ENCODE results near the gene FAM90A1. TPM values are rescaled to one million over a fixed set of nuclear protein-coding genes. Genes with fewer than 3 reads are reported as not detected.
"Not testable (repeated sequence)": the region's sequence is repeated elsewhere in the genome, so short reads cannot be mapped to it uniquely, and the experiment has no call there.

FAM90A1 gene
- total RNA-seq (ENCODE audit: low replicate concordance) = not detected in 2 replicates

- H3K4me3 ChIP-seq (ENCODE audit: low read depth, low read length) = peak within 1 kb of the TSS; percentile 35
- DNase-seq (ENCODE audit: low read depth) = not testable (repeated sequence)
These were observed at the start of gene FAM90A1 for GRCh38 chr12:8226992-8227731. FAM90A1 (minus strand) TSS chr12:8227618; CDS start chr12:8224832, 2,786 bp downstream.

- DNase-seq (ENCODE audit: low read depth); H3K4me3 ChIP-seq (ENCODE audit: low read depth, low read length): not testable (repeated sequence)
These were observed 49.0 kb upstream of the FAM90A1 start for GRCh38 chr12:8276397-8276796.

GRCh38 chr12:8266706-8267105, 39.3 kb upstream of the FAM90A1 start:
- H3K4me3 ChIP-seq (ENCODE audit: low read depth, low read length); DNase-seq (ENCODE audit: low read depth): not testable (repeated sequence)

GRCh38 chr12:8264236-8264635, 36.8 kb upstream of the FAM90A1 start:
- DNase-seq (ENCODE audit: low read depth); H3K4me3 ChIP-seq (ENCODE audit: low read depth, low read length): not testable (repeated sequence)

GRCh38 chr12:8261111-8261554, 33.7 kb upstream of the FAM90A1 start:
- DNase-seq (ENCODE audit: low read depth); H3K4me3 ChIP-seq (ENCODE audit: low read depth, low read length): not testable (repeated sequence)

GRCh38 chr12:8256356-8256755, 28.9 kb upstream of the FAM90A1 start:
- not testable (repeated sequence) for H3K4me3 ChIP-seq (ENCODE audit: low read depth, low read length); DNase-seq (ENCODE audit: low read depth)

- H3K4me3 ChIP-seq (ENCODE audit: low read depth, low read length); DNase-seq (ENCODE audit: low read depth): not testable (repeated sequence)
These were observed 27.3 kb upstream of the FAM90A1 start for GRCh38 chr12:8254705-8255104.

GRCh38 chr12:8252056-8252818, 24.8 kb upstream of the FAM90A1 start:
- H3K4me3 ChIP-seq (ENCODE audit: low read depth, low read length); DNase-seq (ENCODE audit: low read depth): not testable (repeated sequence)

GRCh38 chr12:8251616-8252015, 24.2 kb upstream of the FAM90A1 start:
- H3K4me3 ChIP-seq (ENCODE audit: low read depth, low read length); DNase-seq (ENCODE audit: low read depth): not testable (repeated sequence)

- not testable (repeated sequence) for H3K4me3 ChIP-seq (ENCODE audit: low read depth, low read length)
- peak; percentile 2 for DNase-seq (ENCODE audit: low read depth)
These were observed 19.6 kb upstream of the FAM90A1 start for GRCh38 chr12:8246941-8247535.

GRCh38 chr12:8243682-8244161, 16.3 kb upstream of the FAM90A1 start:
- DNase-seq (ENCODE audit: low read depth) = not testable (repeated sequence)
- H3K4me3 ChIP-seq (ENCODE audit: low read depth, low read length) = peak overlapping the region; percentile 69

- peak overlapping the region; percentile 74 for H3K4me3 ChIP-seq (ENCODE audit: low read depth, low read length)
- DNase-seq (ENCODE audit: low read depth) = peak; percentile 97
These were observed 15.7 kb upstream of the FAM90A1 start for GRCh38 chr12:8242880-8243681.

- not testable (repeated sequence) for DNase-seq (ENCODE audit: low read depth)
- H3K4me3 ChIP-seq (ENCODE audit: low read depth, low read length) = peak overlapping the region; percentile 74
These were observed 15.1 kb upstream of the FAM90A1 start for GRCh38 chr12:8242622-8242879.

GRCh38 chr12:8241917-8242621, 14.7 kb upstream of the FAM90A1 start:
- peak overlapping the region; percentile 74 for H3K4me3 ChIP-seq (ENCODE audit: low read depth, low read length)
- DNase-seq (ENCODE audit: low read depth) = peak; percentile 17

GRCh38 chr12:8240340-8241114, 13.1 kb upstream of the FAM90A1 start:
- H3K4me3 ChIP-seq (ENCODE audit: low read depth, low read length); DNase-seq (ENCODE audit: low read depth): not testable (repeated sequence)

GRCh38 chr12:8237031-8237430, 9.6 kb upstream of the FAM90A1 start:
- not testable (repeated sequence) for H3K4me3 ChIP-seq (ENCODE audit: low read depth, low read length)
- peak; percentile 2 for DNase-seq (ENCODE audit: low read depth)
